ENCODE data around the gene IWS1. TPM values are rescaled to one million over a fixed set of nuclear protein-coding genes. Genes with fewer than 3 reads are reported as not detected.

IWS1 gene
- total and polyA plus RNA-seq, 7 experiments from 2014 or later: 15.7 to 57.5 (median 39.7) TPM

DNA sequence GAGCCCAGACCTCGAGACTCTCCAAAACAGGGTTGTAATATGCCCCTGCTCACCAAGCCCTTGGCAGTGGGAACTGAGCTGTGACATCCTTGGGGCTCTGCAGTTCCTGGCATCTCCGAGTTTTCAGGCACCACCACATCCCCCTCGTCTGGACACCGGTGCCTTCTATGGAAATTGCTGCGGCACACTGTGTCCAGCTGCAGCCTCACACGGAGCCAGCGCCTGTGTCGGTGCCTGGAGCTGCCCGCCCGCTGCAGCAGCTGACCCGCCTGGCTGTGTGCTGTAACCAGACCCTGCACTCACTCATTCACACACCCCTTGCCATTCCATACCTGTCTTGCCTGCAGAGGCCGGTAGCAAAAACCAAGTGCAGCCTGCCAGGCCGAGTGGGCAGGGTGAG lies 11.8 kb downstream of the IWS1 start:
- DNase-seq (no peak), ATAC-seq (no peak)
- H3K4me1 Mint-ChIP-seq: peaks cover 45 to 89% (median 87%) of the 10 kb centered on the region in 7 donors
- H3K9me3 Mint-ChIP-seq: no peaks in the 10 kb centered on the region
- ChIA-PET POLR2A (no interaction called here), CTCF (no interaction called here)
- H3K27ac Mint-ChIP-seq: peak overlapping the region in 4 of 9 donors; percentile 51 to 81 (median 57)
- Histone ChIP-seq H3K4me1 (ENCODE audit: control insufficient read depth in 2 of 2, insufficient read depth in 2 of 2, low read length in 2 of 2) (peaks cover 6 to 29% of the 10 kb centered on the region in 2 donors), H3K27me3 (ENCODE audit: control insufficient read depth in 2 of 2, insufficient read depth in 2 of 2, low read length in 2 of 2) (no peaks in the 10 kb centered on the region), H3K4me3 (ENCODE audit: low read length) (no peak overlapping the region), H3K27ac (ENCODE audit: low read depth, low read length) (no peak overlapping the region), H3K9me3 (ENCODE audit: control insufficient read depth in 2 of 3, low read length in 3 of 3) (no peaks in the 10 kb centered on the region), H3K36me3 (ENCODE audit: control insufficient read depth in 2 of 3, insufficient read depth in 3 of 3, low read length in 3 of 3) (peaks cover 0 to 38% (median 2%) of the 10 kb centered on the region in 3 experiments)
- intact Hi-C loops (cut with micrococcal nuclease): no loop called here
- peak overlapping the region in 2 of 10 donors; percentile 1 to 32 for H3K4me3 Mint-ChIP-seq
- peaks cover 6 to 47% (median 19%) of the 10 kb centered on the region in 5 donors for H3K36me3 Mint-ChIP-seq
- H3K27me3 Mint-ChIP-seq: no peaks in the 10 kb centered on the region

DNA sequence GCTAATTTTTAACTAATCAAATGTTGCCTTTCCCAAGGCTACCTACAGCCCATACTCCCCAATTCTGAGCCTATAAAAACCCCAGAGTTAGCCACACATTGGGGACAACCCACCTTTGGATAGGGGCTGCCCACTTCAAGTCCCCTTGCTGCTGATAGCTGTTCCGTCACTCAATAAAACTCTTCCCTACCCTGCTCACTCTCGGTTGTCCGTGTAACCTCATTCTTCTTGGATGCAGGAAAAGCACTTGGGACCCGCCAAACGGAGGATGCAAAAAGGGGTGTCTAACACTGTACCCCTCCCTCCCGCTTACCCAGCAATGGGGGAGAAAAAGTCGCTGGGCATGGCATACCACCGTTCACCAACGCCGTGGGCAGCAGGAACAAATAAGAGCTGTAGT lies 12.2 kb downstream of the IWS1 start:
- H3K9me3 ChIP-seq (ENCODE audit: control insufficient read depth in 2 of 3, low read length in 3 of 3): no peaks in the 10 kb centered on the region
- DNase-seq (no peak), ATAC-seq (no peak)
- peaks cover 46 to 92% (median 89%) of the 10 kb centered on the region in 7 donors for H3K4me1 Mint-ChIP-seq
- peaks cover 6 to 29% of the 10 kb centered on the region in 2 donors for H3K4me1 ChIP-seq (ENCODE audit: control insufficient read depth in 2 of 2, insufficient read depth in 2 of 2, low read length in 2 of 2)
- H3K4me3 ChIP-seq (ENCODE audit: low read length): no peak overlapping the region
- H3K36me3 ChIP-seq (ENCODE audit: control insufficient read depth in 2 of 3, insufficient read depth in 3 of 3, low read length in 3 of 3): peaks cover 0 to 38% (median 0%) of the 10 kb centered on the region in 3 experiments
- no peak overlapping the region for H3K27ac ChIP-seq (ENCODE audit: low read depth, low read length)
- peaks cover 6 to 47% (median 19%) of the 10 kb centered on the region in 5 donors for H3K36me3 Mint-ChIP-seq
- no peaks in the 10 kb centered on the region for H3K9me3 Mint-ChIP-seq
- peak overlapping the region in 1 of 10 donors; percentile 32 for H3K4me3 Mint-ChIP-seq
- CTCF ChIA-PET: no interaction called here
- H3K27me3 Mint-ChIP-seq: no peaks in the 10 kb centered on the region
- POLR2A ChIA-PET: interaction anchor here (1.1 to 2.8 kb wide), 2 partner anchors 9 to 12 kb away, joined by 3 to 14 read pairs; partner anchors contain the start of gene IWS1
- H3K27me3 ChIP-seq (ENCODE audit: control insufficient read depth in 2 of 2, insufficient read depth in 2 of 2, low read length in 2 of 2): no peaks in the 10 kb centered on the region
- peak overlapping the region in 4 of 9 donors; percentile 12 to 46 (median 29) for H3K27ac Mint-ChIP-seq
- intact Hi-C loops (cut with micrococcal nuclease): no loop called here

DNA sequence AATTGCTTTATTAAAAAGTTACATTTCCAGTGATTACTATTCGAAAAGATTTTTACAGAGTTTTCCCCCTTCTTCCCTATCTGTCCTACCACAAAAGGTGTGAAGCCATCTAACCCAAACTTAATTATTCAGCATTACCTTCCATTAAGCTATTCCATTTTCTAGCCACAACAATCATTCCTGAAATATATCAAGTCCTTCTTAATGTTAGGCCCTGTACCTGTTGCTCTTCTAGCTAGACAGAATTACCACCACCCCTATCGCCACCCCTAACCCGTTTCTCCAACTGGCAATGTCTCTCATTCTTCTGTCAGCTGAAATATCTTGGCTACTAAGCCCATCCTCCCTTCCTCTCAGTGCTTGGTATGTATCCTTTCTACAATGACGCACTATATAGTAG lies 13.9 kb downstream of the IWS1 start:
- no peaks in the 10 kb centered on the region for H3K9me3 Mint-ChIP-seq
- no peak overlapping the region for H3K27ac ChIP-seq (ENCODE audit: low read depth, low read length)
- H3K27ac Mint-ChIP-seq: peak overlapping the region in 7 of 9 donors; percentile 2 to 79 (median 33)
- no peak overlapping the region for H3K4me3 ChIP-seq (ENCODE audit: low read length)
- H3K9me3 ChIP-seq (ENCODE audit: control insufficient read depth in 2 of 3, low read length in 3 of 3): no peaks in the 10 kb centered on the region
- no peaks in the 10 kb centered on the region for H3K27me3 Mint-ChIP-seq
- DNase-seq (no peak), ATAC-seq (no peak)
- peaks cover 55 to 100% (median 98%) of the 10 kb centered on the region in 7 donors for H3K4me1 Mint-ChIP-seq
- no peaks in the 10 kb centered on the region for H3K27me3 ChIP-seq (ENCODE audit: control insufficient read depth in 2 of 2, insufficient read depth in 2 of 2, low read length in 2 of 2)
- H3K36me3 ChIP-seq (ENCODE audit: control insufficient read depth in 2 of 3, insufficient read depth in 3 of 3, low read length in 3 of 3): peaks cover 0 to 36% (median 0%) of the 10 kb centered on the region in 3 experiments
- ChIA-PET CTCF (no interaction called here), POLR2A (interaction anchor here (0.5 to 2.8 kb wide), 3 partner anchors 14 to 372 kb away, joined by 3 to 14 read pairs (median 4); partner anchors contain the start of gene IWS1)
- peaks cover 6 to 29% of the 10 kb centered on the region in 2 donors for H3K4me1 ChIP-seq (ENCODE audit: control insufficient read depth in 2 of 2, insufficient read depth in 2 of 2, low read length in 2 of 2)
- peak overlapping the region in 3 of 10 donors; percentile 0 to 43 (median 10) for H3K4me3 Mint-ChIP-seq
- H3K36me3 Mint-ChIP-seq: peaks cover 6 to 47% (median 16%) of the 10 kb centered on the region in 5 donors
- intact Hi-C loops (cut with micrococcal nuclease): no loop called here

DNA sequence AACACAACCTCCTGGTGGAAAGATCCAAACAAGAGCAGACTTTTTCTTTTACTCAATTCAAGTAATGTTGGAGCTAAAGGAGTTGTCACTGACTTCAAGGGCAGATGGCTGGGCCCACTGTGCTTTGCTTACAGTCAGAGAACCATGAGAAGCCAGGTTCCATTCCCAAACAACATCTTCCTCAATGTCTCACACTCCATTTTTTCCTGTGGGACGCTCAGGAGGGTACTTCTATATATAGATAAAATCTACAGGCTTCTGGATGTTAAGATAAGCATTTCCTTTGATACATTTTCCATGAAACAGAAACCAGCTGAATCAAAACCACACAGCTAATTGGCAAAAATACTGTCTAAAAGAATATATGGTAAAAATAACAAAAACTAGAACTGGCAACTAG lies 14.4 kb downstream of the IWS1 start:
- Mint-ChIP-seq H3K9me3 (no peaks in the 10 kb centered on the region), H3K27ac (peak overlapping the region in 6 of 9 donors; percentile 44 to 68 (median 52)), H3K4me3 (peak overlapping the region in 3 of 10 donors; percentile 2 to 10 (median 3)), H3K27me3 (no peaks in the 10 kb centered on the region), H3K4me1 (peaks cover 52 to 98% (median 97%) of the 10 kb centered on the region in 7 donors), H3K36me3 (peaks cover 6 to 43% (median 12%) of the 10 kb centered on the region in 5 donors)
- H3K4me3 ChIP-seq (ENCODE audit: low read length): no peak overlapping the region
- ATAC-seq (no peak), DNase-seq (no peak)
- ChIA-PET POLR2A (interaction anchor here (1.2 to 2.8 kb wide), 2 partner anchors 14 to 15 kb away, joined by 4 to 14 read pairs; partner anchors contain the start of gene IWS1), CTCF (no interaction called here)
- no peaks in the 10 kb centered on the region for H3K27me3 ChIP-seq (ENCODE audit: control insufficient read depth in 2 of 2, insufficient read depth in 2 of 2, low read length in 2 of 2)
- peaks cover 6 to 29% of the 10 kb centered on the region in 2 donors for H3K4me1 ChIP-seq (ENCODE audit: control insufficient read depth in 2 of 2, insufficient read depth in 2 of 2, low read length in 2 of 2)
- intact Hi-C loops (cut with micrococcal nuclease): no loop called here
- peaks cover 0 to 32% (median 0%) of the 10 kb centered on the region in 3 experiments for H3K36me3 ChIP-seq (ENCODE audit: control insufficient read depth in 2 of 3, insufficient read depth in 3 of 3, low read length in 3 of 3)
- no peak overlapping the region for H3K27ac ChIP-seq (ENCODE audit: low read depth, low read length)
- H3K9me3 ChIP-seq (ENCODE audit: control insufficient read depth in 2 of 3, low read length in 3 of 3): no peaks in the 10 kb centered on the region

DNA sequence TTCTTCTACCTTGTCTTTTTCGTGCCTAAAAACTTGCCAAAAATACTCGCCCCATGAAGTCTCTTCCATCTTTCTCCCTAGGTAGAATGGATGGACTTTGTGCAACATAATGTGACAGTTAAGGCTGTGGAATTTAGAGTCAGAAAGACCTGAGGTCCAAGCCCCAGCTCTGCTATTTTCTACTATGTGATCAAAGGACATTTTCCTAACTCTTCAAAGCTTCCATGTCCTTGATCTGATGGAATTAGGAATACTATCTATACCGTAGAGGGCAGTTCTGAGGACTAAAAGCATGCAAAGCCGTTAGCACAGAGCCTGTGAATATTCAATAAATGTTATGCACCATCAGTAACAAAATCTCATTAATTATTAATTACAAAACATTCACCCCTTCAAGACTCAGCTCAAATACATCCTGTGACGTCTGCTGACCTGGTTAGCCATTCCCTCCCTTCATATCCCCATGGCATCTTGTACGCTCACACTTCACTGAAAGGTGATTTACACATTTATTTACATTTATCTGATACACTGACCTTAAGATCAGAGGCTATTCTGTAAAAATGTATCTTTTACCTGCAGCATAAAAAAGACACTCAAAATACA lies 15.1 kb downstream of the IWS1 start:
- Mint-ChIP-seq H3K4me3 (peak overlapping the region in 2 of 10 donors; percentile 1 to 5), H3K27me3 (no peaks in the 10 kb centered on the region), H3K36me3 (peaks cover 6 to 37% (median 12%) of the 10 kb centered on the region in 5 donors), H3K27ac (peak overlapping the region in 7 of 9 donors; percentile 15 to 68 (median 46)), H3K9me3 (no peaks in the 10 kb centered on the region), H3K4me1 (peaks cover 52 to 95% (median 90%) of the 10 kb centered on the region in 7 donors)
- H3K9me3 ChIP-seq (ENCODE audit: control insufficient read depth in 2 of 3, low read length in 3 of 3): no peaks in the 10 kb centered on the region
- H3K27me3 ChIP-seq (ENCODE audit: control insufficient read depth in 2 of 2, insufficient read depth in 2 of 2, low read length in 2 of 2): no peaks in the 10 kb centered on the region
- ChIA-PET POLR2A (interaction anchor here (1.2 to 2.8 kb wide), 2 partner anchors 14 to 15 kb away, joined by 4 to 14 read pairs; partner anchors contain the start of gene IWS1), CTCF (no interaction called here)
- no peak for DNase-seq
- H3K27ac ChIP-seq (ENCODE audit: low read depth, low read length): no peak overlapping the region
- no peak overlapping the region for H3K4me3 ChIP-seq (ENCODE audit: low read length)
- H3K36me3 ChIP-seq (ENCODE audit: control insufficient read depth in 2 of 3, insufficient read depth in 3 of 3, low read length in 3 of 3): peaks cover 0 to 29% (median 0%) of the 10 kb centered on the region in 3 experiments
- H3K4me1 ChIP-seq (ENCODE audit: control insufficient read depth in 2 of 2, insufficient read depth in 2 of 2, low read length in 2 of 2): peaks cover 6 to 26% of the 10 kb centered on the region in 2 donors
- intact Hi-C loops (cut with micrococcal nuclease): no loop called here
- no peak for ATAC-seq

DNA sequence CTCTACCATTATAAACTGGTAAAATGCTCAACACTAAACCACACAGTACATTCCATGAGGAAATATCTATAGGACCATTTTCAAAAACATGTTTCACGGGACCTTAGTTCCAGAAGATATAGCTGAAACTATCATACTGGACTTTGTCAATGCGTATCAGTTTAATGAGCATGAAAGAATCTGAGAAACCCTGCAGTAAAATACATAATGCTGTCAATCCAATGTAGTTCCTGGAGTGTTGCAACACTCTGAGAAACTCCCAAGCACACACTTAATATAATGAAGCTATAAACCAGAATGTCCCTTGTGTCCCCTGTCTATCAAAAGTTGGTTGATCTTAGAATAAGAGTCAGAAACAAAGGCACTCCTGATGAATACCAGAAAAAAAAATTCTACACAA lies 16.2 kb downstream of the IWS1 start:
- CTCF ChIA-PET: no interaction called here
- Mint-ChIP-seq H3K27ac (peak overlapping the region in 6 of 9 donors; percentile 12 to 60 (median 37)), H3K27me3 (no peaks in the 10 kb centered on the region), H3K36me3 (peaks cover 5 to 29% (median 6%) of the 10 kb centered on the region in 5 donors), H3K4me3 (peak overlapping the region in 3 of 10 donors; percentile 5 to 16 (median 14)), H3K9me3 (no peaks in the 10 kb centered on the region), H3K4me1 (peaks cover 51 to 88% (median 79%) of the 10 kb centered on the region in 7 donors)
- intact Hi-C loops (cut with micrococcal nuclease): no loop called here
- no peak for DNase-seq
- Histone ChIP-seq H3K27ac (ENCODE audit: low read depth, low read length) (no peak overlapping the region), H3K9me3 (ENCODE audit: control insufficient read depth in 2 of 3, low read length in 3 of 3) (no peaks in the 10 kb centered on the region), H3K36me3 (ENCODE audit: control insufficient read depth in 2 of 3, insufficient read depth in 3 of 3, low read length in 3 of 3) (peaks cover 0 to 22% (median 2%) of the 10 kb centered on the region in 3 experiments), H3K27me3 (ENCODE audit: control insufficient read depth in 2 of 2, insufficient read depth in 2 of 2, low read length in 2 of 2) (no peaks in the 10 kb centered on the region), H3K4me1 (ENCODE audit: control insufficient read depth in 2 of 2, insufficient read depth in 2 of 2, low read length in 2 of 2) (peaks cover 6 to 18% of the 10 kb centered on the region in 2 donors), H3K4me3 (ENCODE audit: low read length) (no peak overlapping the region)
- ATAC-seq: no peak
- POLR2A ChIA-PET: no interaction called here

Data from naive thymus-derived CD4-positive, alpha-beta T cell (primary cell).